Smooth muscle cell (in vitro differentiated cells): Measurements from ENCODE around the gene DDX39B. TPM values are rescaled to one million over a fixed set of nuclear protein-coding genes. Genes with fewer than 3 reads are reported as not detected.

Experiments used
- DNase-seq: peaks from one replicate; lab custom pipeline; 2025; ENCODE audit not compliant: unreplicated experiment; lab: John Stamatoyannopoulos, UW
- H2AFZ ChIP-seq: fragments of 200-600 bp; sonication (generic); 2 replicates; pipeline ENCODE4 v1.6.0; 2016; ENCODE audit warnings: antibody characterized with exemption, low read depth, mild to moderate bottlenecking
- H3F3A ChIP-seq: fragments of 200-600 bp; sonication (generic); 2 replicates; pipeline ENCODE4 v1.6.0; 2017; ENCODE audit warnings: antibody characterized with exemption, low read depth
- H3K27ac ChIP-seq: fragments of 200-600 bp; sonication (generic); 2 replicates; pipeline ENCODE4 v1.5.1; 2016; ENCODE audit warnings: low read depth, mild to moderate bottlenecking
- H3K27me3 ChIP-seq: fragments of 200-600 bp; sonication (generic); 2 replicates; pipeline ENCODE4 v1.6.1; 2016; ENCODE audit warnings: low read depth, mild to moderate bottlenecking
- H3K36me3 ChIP-seq: fragments of 200-600 bp; sonication (generic); 2 replicates; pipeline ENCODE4 v1.5.1; 2016; ENCODE audit warnings: low read depth
- H3K4me1 ChIP-seq: fragments of 200-600 bp; sonication (generic); 2 replicates; pipeline ENCODE4 v1.5.1; 2016; ENCODE audit warnings: low read depth
- H3K4me2 ChIP-seq: fragments of 200-600 bp; sonication (generic); 2 replicates; pipeline ENCODE4 v1.6.0; 2016; ENCODE audit warnings: mild to moderate bottlenecking
- H3K4me3 ChIP-seq: fragments of 200-600 bp; sonication (generic); 2 replicates; pipeline ENCODE4 v1.5.1; 2016; ENCODE audit warnings: mild to moderate bottlenecking
- H3K79me2 ChIP-seq: fragments of 200-600 bp; sonication (generic); 2 replicates; pipeline ENCODE4 v1.6.0; 2016; ENCODE audit warnings: low read depth, mild to moderate bottlenecking
- H3K9ac ChIP-seq: fragments of 200-600 bp; sonication (generic); 2 replicates; pipeline ENCODE4 v1.6.0; 2016; ENCODE audit warnings: low read depth
- H3K9me3 ChIP-seq: fragments of 200-600 bp; sonication (generic); replicated peaks from 2 replicates; pipeline ENCODE4 v1.5.1; 2016; ENCODE audit warnings: low read depth
- H4K20me1 ChIP-seq: fragments of 200-600 bp; sonication (generic); 2 replicates; pipeline ENCODE4 v1.6.0; 2016; ENCODE audit warnings: low read depth
- CTCF ChIP-seq: fragments of 200-600 bp; sonication (generic); IDR thresholded peaks from 2 replicates; pipeline ENCODE4 v1.5.1; 2017; ENCODE audit warnings: borderline replicate concordance, mild to moderate bottlenecking, antibody characterized with exemption; ENCODE audit not compliant: insufficient read depth, poor library complexity, severe bottlenecking
- WGBS: methylation state at CpG from one replicate; pipeline ENCODE4 v1.1.7; 2016; ENCODE audit warnings: low lambda C conversion rate; 5-methylcytosine and 5-hydroxymethylcytosine counted together
- polyA plus RNA-seq: library from polyadenylated mRNA; unstranded; fragments of >200 nt; fragmentation: Nextera tagmentation; extraction: Ambion mirVana; gene quantifications from 2 replicates; pipeline ENCODE4 v1.2.1, GENCODE V29; 2016
- total RNA-seq: library from RNA; depleted of rRNA; stranded (reverse); fragments of >200 nt; gene quantifications from 2 replicates; pipeline ENCODE4 v1.2.3, GENCODE V29; 2014

The DDX39B gene
- total and polyA plus RNA-seq, 2 experiments from 2014 or later = 117 to 153 TPM

GRCh38 chr6:31580807-31581433, 39.1 kb upstream of the DDX39B start:
- no peaks in the 10 kb centered on the region for H3K27me3 ChIP-seq
- DNase-seq = peak; percentile 69
- 2% methylated on average over 56 of the region's 62 CpGs for WGBS
- peak overlapping the region; percentile 82 for H3K9ac ChIP-seq
- peak overlapping the region; percentile 63 for H3K4me3 ChIP-seq
- H3K36me3 ChIP-seq = no peaks in the 10 kb centered on the region
- H3F3A ChIP-seq = no peaks in the 10 kb centered on the region
- peak overlapping the region; percentile 42 for H3K27ac ChIP-seq
- peak; percentile 99 for TF ChIP-seq CTCF
- no peaks in the 10 kb centered on the region for H3K4me1 ChIP-seq
- no peaks in the 10 kb centered on the region for H3K9me3 ChIP-seq
- H3K79me2 ChIP-seq = no peaks in the 10 kb centered on the region
- H2AFZ ChIP-seq = peak overlapping the region; percentile 79
- H4K20me1 ChIP-seq = no peaks in the 10 kb centered on the region
- H3K4me2 ChIP-seq = peak overlapping the region; percentile 84

- Histone ChIP-seq H3K9me3 (no peaks in the 10 kb centered on the region), H4K20me1 (no peaks in the 10 kb centered on the region), H3K27me3 (no peaks in the 10 kb centered on the region), H3K27ac (no peak overlapping the region), H3K79me2 (no peaks in the 10 kb centered on the region), H3K4me2 (peak overlapping the region; percentile 84), H3F3A (no peaks in the 10 kb centered on the region), H2AFZ (peak overlapping the region; percentile 79), H3K4me1 (no peaks in the 10 kb centered on the region), H3K9ac (no peak overlapping the region), H3K4me3 (peak overlapping the region; percentile 63), H3K36me3 (no peaks in the 10 kb centered on the region)
- 69% methylated on average over 9 of the region's 11 CpGs for WGBS
- no peak for DNase-seq
- TF ChIP-seq CTCF = no peak
These were observed 38.6 kb upstream of the DDX39B start for GRCh38 chr6:31580438-31580740.

GRCh38 chr6:31579546-31580437, 38.0 kb upstream of the DDX39B start:
- Histone ChIP-seq H3K27ac (no peak overlapping the region), H3K79me2 (no peaks in the 10 kb centered on the region), H3K9me3 (no peaks in the 10 kb centered on the region), H3K27me3 (no peaks in the 10 kb centered on the region), H3K4me3 (no peak overlapping the region), H4K20me1 (no peaks in the 10 kb centered on the region), H3K9ac (no peak overlapping the region), H3K4me1 (no peaks in the 10 kb centered on the region), H2AFZ (peak overlapping the region; percentile 79), H3K4me2 (peak overlapping the region; percentile 84), H3K36me3 (no peaks in the 10 kb centered on the region), H3F3A (no peaks in the 10 kb centered on the region)
- no peak for DNase-seq
- WGBS = 95% methylated on average over 8 of the region's 8 CpGs
- TF ChIP-seq CTCF = no peak

- WGBS = 92% methylated on average over 3 of the region's 3 CpGs
- Histone ChIP-seq H3K4me2 (no peak overlapping the region), H3K36me3 (no peaks in the 10 kb centered on the region), H4K20me1 (no peaks in the 10 kb centered on the region), H3K27me3 (no peaks in the 10 kb centered on the region), H3F3A (no peaks in the 10 kb centered on the region), H3K4me3 (no peak overlapping the region), H3K9ac (no peak overlapping the region), H3K9me3 (no peaks in the 10 kb centered on the region), H3K4me1 (no peaks in the 10 kb centered on the region), H2AFZ (no peak overlapping the region), H3K27ac (no peak overlapping the region), H3K79me2 (no peaks in the 10 kb centered on the region)
- no peak for TF ChIP-seq CTCF
- no peak for DNase-seq
These were observed 37.3 kb upstream of the DDX39B start for GRCh38 chr6:31579119-31579505.
